Stimulated activated CD4-positive, alpha-beta T cell treated with anti-CD3 and anti-CD28 coated beads, Interleukin-1b, Interleukin-23, amount 100 ng/mL, for 24 hours (primary cell): Measurements from ENCODE around the gene SORCS2.

Source experiments
- DNase-seq, 4 experiments: peaks; one replicate each; pipeline ENCODE4 v3.0.0-alpha.2; 2020; ENCODE audit warnings: low read depth in 4 of 4, low spot score in 1 of 4

SORCS2 gene

GRCh38 chr4:7262134-7262533 lies 69.8 kb downstream of the SORCS2 start:
- DNase-seq: no peak

DNA sequence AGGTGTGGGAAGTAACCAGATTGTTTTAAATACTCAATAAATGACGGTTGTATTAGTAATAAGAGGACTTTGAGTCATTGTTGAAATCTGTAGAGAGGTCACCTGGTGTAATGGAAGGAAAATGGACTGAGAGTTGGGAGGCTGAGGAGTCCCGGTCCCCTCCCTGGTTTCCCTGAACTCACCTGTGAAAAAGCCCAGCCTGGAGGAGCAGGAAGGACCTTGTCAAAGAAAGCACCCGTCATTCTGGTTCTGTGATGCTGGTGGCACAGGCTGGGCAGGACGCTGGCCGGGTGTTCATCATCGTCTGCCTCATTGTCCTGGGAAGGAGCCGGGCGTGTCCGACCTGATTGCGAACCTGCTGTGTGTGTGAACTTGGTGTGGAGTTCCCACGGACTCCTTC lies 70.8 kb downstream of the SORCS2 start:
- no peak for DNase-seq

DNA sequence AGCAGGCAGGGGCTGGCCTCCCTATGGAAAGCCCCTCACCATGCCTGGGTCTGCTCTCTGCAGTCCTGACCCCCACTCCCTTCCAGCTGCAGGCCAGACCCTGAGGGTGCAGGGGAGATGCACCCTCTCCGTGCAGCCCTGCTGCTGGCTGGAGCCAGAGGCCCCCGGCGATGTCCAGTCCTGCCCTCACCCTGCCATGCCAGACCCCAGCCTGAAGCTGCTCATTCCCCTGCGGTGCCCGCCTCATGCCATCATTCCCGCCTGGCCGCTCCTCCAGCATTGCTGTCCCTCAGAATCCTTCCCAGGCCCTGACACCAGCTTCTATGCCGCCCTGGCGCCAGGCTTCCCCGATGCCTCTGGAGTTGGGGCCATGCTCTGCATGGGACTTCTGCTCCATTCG lies 72.4 kb downstream of the SORCS2 start:
- no peak for DNase-seq

DNA sequence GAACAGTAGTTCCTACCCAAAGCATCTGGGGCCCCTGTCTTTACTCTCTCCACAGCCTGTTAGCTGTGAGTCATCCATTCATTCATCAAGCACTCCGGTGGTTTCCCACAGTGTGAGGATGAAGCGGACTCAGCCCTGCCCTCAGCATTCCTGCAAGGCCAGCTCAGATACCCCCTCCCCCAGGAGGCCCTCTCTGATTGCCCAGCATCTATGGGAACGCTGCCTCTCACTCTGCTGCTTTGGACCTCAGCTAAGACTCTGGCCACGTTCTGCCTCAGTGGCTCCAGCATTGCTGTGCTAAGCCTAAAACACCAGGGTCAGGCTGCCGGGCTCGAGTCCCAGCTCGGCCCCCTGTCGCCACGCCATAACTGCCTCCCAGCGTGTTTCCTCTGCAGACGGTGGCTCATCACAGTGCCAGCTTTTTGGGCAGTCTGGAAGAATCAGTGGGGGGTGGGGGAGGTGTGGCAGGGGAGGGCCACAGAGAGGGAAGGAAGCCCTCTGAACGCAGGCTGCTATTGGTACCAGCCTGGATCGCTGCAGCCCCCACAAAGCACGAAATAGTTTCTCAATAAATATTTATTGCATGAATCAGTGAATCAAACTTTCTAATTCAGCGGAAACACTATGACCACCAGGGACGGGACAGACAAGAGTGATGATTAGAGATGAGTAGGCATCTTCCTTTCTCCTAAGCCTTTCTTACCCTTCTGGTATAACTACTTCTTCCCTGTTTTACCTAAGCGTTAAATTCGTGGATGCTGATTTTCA lies 74.4 kb downstream of the SORCS2 start:
- DNase-seq: no peak

DNA sequence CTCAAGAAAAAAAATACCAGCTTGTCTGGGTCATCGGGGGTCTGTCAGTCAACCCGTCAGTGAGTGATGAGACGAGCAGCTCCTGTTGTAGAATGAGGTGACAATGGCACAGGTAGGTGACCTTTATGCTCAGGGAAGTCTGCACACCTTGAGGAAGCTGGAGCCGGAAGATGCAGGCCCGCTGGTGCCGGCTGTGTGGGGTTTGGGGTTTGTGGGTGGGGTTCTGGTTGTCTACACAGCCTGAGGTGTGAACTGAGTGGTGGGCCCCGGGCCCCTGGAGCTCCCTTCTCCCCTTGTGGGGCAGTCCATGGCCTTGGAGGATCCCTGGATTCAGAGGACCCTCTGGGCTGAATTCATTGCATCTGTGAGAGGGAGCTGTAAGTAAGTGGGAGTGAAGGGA lies 75.5 kb downstream of the SORCS2 start:
- DNase-seq: no peak

GRCh38 chr4:7268941-7269340 lies 76.6 kb downstream of the SORCS2 start:
- no peak for DNase-seq

DNA sequence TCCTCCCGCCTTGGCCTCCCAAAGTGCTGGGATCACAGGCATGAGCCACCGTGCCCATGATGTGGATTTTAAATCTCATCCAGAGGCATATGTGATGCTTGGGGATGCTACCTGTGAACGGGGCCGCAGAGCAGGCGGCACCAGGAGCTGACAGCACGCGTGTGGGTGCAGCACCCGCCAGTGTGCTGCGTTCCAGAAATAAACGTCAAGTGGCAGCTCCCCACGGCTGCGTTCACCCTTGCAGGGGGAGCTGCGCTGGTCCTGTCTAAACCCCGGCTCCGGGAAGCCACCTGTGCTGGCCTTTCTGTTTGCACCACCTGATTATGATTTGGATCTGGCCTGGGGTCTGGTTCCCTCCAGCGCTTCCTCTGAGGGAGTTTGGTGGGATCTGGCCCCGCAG lies 77.8 kb downstream of the SORCS2 start:
- no peak for DNase-seq

DNA sequence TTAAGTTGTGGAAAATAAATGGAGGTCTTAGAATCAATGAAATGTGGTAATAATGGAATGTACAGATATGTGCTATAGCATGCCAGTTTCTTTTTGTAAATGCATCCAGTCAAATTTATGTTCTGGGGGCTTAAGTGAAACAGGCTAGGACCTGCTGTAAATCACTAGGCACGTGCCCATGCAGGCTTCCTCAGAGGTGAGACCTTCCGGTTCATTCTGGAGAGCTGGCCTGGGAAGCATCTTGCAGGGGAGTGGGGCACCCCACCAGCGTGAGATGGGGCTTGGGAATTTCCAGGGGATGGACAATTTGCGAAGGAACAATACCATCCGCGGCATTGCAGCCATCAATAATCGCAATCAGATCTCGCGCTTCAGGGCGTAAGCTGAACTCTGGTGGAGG lies 80.1 kb downstream of the SORCS2 start:
- DNase-seq: no peak

- no peak for DNase-seq
Observed at GRCh38 chr4:7273738-7274297, 81.5 kb downstream of the SORCS2 start.

DNA sequence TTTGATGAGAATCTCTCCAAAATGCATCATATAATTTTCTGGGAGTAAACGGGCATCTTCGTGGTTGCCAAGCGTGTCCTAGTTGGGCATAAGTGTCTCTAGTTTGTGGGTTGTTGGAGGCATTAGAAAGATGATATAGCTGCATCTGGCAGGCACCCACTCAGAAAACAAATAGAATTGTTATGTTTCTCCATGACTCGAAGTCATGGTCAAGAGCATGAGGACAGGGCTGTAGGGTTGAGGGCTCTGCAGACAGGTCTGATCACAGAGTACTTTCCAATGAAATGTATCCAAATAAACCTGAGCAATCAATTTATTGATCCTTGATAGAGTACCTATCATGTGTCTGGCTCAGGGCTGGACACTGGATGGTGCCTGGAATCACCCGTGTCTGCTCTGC lies 82.7 kb downstream of the SORCS2 start:
- no peak for DNase-seq

GRCh38 chr4:7275490-7276154 lies 83.3 kb downstream of the SORCS2 start:
- no peak for DNase-seq

- DNase-seq: no peak
Observed at GRCh38 chr4:7276515-7276914, 84.2 kb downstream of the SORCS2 start.

GRCh38 chr4:7278071-7278765 lies 85.9 kb downstream of the SORCS2 start:
- DNase-seq: no peak

DNA sequence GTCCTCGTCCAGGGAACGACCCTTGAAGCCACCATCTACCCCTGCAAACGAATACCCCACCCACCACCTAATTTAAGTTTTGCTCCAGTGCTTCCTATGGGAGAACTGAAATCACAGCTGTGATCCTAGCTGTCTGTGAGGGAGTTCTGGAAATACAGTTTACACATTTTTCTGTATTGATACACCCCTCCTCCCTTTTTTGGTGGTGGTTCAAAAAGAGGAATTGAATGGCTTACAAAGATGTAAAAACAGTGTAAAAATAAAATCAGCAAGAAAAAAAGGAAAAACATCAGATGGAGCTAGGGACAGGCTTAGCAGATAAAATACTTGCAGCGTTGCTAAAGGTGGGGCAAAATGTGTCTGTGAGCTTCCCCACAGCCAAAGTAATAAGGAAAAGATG lies 86.6 kb downstream of the SORCS2 start:
- no peak for DNase-seq

DNA sequence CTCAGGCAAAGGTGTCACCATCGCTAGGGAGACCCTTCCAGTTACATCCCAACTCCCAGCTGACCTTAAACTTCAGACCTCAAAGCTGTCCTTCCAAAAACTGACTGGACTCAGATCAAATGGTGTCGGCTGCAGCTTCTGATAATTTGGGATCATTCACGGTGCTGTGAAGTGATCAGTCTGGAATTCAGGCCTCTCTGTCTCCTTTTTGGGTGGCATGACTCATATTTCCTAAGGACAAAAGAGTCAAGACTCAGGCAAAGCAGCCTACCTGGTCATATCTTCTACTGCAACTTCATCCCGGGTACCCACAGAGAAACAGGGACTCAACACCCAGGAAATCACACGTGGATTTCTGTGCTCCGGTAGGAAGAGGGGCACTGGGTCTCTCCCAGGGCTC lies 87.6 kb downstream of the SORCS2 start:
- no peak for DNase-seq

- DNase-seq: no peak
Observed at GRCh38 chr4:7280926-7281690, 88.8 kb downstream of the SORCS2 start.

GRCh38 chr4:7281691-7282665 lies 89.6 kb downstream of the SORCS2 start:
- no peak for DNase-seq

- DNase-seq: no peak
Observed at GRCh38 chr4:7282786-7283440, 90.6 kb downstream of the SORCS2 start.

DNA sequence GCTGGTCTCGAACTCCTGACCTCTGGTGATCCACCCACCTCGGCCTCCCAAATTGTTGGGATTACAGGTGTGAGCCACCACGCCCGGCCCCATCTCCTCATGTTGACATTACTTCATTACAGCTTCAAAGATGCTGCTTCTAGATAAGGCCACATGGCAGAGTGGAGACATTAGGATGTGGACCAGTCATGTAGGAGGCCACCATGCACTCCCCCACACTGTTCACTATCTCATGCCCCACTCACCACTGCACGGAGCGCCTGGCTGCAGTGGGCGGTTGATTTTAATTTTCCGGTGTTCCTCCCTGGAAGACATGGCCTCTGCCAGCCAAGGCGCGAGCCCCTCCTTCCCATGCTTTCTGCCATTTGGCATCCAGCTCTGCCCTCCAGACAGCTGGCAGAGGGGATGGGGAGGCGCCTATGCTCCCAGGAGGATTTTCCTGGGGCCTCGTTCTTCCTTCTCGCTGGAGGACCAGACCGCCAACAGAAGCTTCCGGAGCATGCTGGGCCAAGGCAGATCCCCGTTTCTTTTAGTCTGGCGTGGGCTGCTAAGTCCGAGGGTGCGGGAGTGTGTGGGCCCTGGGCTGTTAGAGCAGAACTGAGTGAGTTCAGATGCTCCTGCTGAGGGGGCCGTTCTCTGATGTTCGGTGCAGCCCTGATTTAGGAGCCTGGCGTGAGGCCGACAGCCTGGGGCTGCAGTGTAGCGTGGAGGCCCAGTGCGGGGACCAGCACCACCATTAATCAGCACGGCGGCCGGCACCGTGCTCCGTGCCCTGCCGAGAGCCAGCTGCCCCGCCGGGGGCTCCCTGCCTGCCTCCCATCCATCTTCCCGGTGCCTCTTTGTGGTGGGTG lies 93.1 kb downstream of the SORCS2 start:
- DNase-seq: no peak
